GM23338 (cell line): ENCODE measurements around the gene DPT. TPM values are rescaled to one million over a fixed set of nuclear protein-coding genes. Genes with fewer than 3 reads are reported as not detected.

ENCODE experiments used
- ATAC-seq: fragments of 200-7000 bp; cut with Tn5 transposase; 3 replicates; pipeline ENCODE4 v1.9.1; 2020
- DNase-seq: peaks from one replicate; pipeline ENCODE4 v3.0.0-alpha.2; 2015; ENCODE audit warnings: low spot score
- H2AFZ ChIP-seq: fragments of 200-600 bp; sonication (generic); 2 replicates; pipeline ENCODE4 v1.8.0; 2016; ENCODE audit warnings: antibody characterized with exemption, mild to moderate bottlenecking, moderate library complexity
- H3F3A ChIP-seq: fragments of 200-600 bp; sonication (generic); replicated peaks from 2 replicates; pipeline ENCODE4 v1.8.0; 2017; ENCODE audit warnings: antibody characterized with exemption, mixed run types, low read depth
- H3K27ac ChIP-seq: fragments of 200-600 bp; sonication (generic); 2 replicates; pipeline ENCODE4 v1.6.1; 2016; ENCODE audit warnings: low read depth
- H3K27me3 ChIP-seq: fragments of 200-600 bp; sonication (generic); 2 replicates; pipeline ENCODE4 v1.8.0; 2016; ENCODE audit warnings: mild to moderate bottlenecking, mixed run types, moderate library complexity; ENCODE audit not compliant: insufficient read depth
- H3K36me3 ChIP-seq: fragments of 200-600 bp; sonication (generic); 2 replicates; pipeline ENCODE4 v1.8.0; 2016; ENCODE audit warnings: mild to moderate bottlenecking; ENCODE audit not compliant: insufficient read depth
- H3K4me1 ChIP-seq: fragments of 200-600 bp; sonication (generic); 2 replicates; pipeline ENCODE4 v1.8.0; 2016; ENCODE audit warnings: mild to moderate bottlenecking, moderate library complexity; ENCODE audit not compliant: insufficient read depth
- H3K4me2 ChIP-seq: fragments of 200-600 bp; sonication (generic); 2 replicates; pipeline ENCODE4 v1.7.1; 2017; ENCODE audit warnings: mixed run types
- H3K4me3 ChIP-seq: fragments of 200-600 bp; sonication (generic); 2 replicates; pipeline ENCODE4 v1.6.1; 2016; ENCODE audit warnings: mixed run types
- H3K79me2 ChIP-seq: fragments of 200-600 bp; sonication (generic); replicated peaks from 2 replicates; pipeline ENCODE4 v1.8.0; 2017; ENCODE audit warnings: mild to moderate bottlenecking; ENCODE audit not compliant: insufficient read depth
- H3K9me2 ChIP-seq: fragments of 200-600 bp; sonication (generic); 2 replicates; pipeline ENCODE4 v1.8.0; 2017; ENCODE audit not compliant: insufficient read depth
- H4K20me1 ChIP-seq: fragments of 200-600 bp; sonication (generic); replicated peaks from 2 replicates; pipeline ENCODE4 v1.8.0; 2017; ENCODE audit warnings: mild to moderate bottlenecking; ENCODE audit not compliant: insufficient read depth
- H3K27ac Mint-ChIP-seq: 2 replicates; pipeline ENCODE4 v1.8.0; 2020; ENCODE audit warnings: inconsistent platforms, mild to moderate bottlenecking, moderate library complexity, mixed read lengths
- H3K27me3 Mint-ChIP-seq: 3 replicates; pipeline ENCODE4 v1.8.0; 2022; ENCODE audit warnings: low read depth, mild to moderate bottlenecking, moderate library complexity, mixed read lengths, inconsistent platforms; ENCODE audit not compliant: insufficient read depth, poor library complexity
- H3K36me3 Mint-ChIP-seq: 3 replicates; pipeline ENCODE4 v1.8.0; 2021; ENCODE audit warnings: low read depth, mild to moderate bottlenecking, inconsistent platforms, moderate library complexity, mixed read lengths
- H3K4me1 Mint-ChIP-seq: 3 replicates; pipeline ENCODE4 v1.8.0; 2020; ENCODE audit warnings: mild to moderate bottlenecking, inconsistent platforms, mixed read lengths
- H3K4me3 Mint-ChIP-seq: 3 replicates; pipeline ENCODE4 v1.8.0; 2021; ENCODE audit warnings: moderate library complexity, mild to moderate bottlenecking, inconsistent platforms, mixed read lengths
- H3K9me3 Mint-ChIP-seq: 3 replicates; pipeline ENCODE4 v1.8.0; 2020; ENCODE audit warnings: moderate library complexity, mild to moderate bottlenecking, inconsistent platforms, mixed read lengths
- CREB1 ChIP-seq: fragments of 250-450 bp; sonication (Bioruptor Pico); IDR thresholded peaks from 2 replicates; pipeline ENCODE4 v1.5.0; 2020; ENCODE audit warnings: low read depth, mild to moderate bottlenecking, moderate library complexity
- ETS1 ChIP-seq: IDR thresholded peaks from 2 replicates; pipeline ENCODE4 v1.6.1; 2016; ENCODE audit warnings: antibody characterized with exemption
- EZH2 ChIP-seq: fragments of 200-600 bp; sonication (generic); IDR thresholded peaks from one replicate; pipeline ENCODE4 v1.8.0; 2017; ENCODE audit warnings: antibody characterized with exemption, mild to moderate bottlenecking, low read depth; ENCODE audit not compliant: unreplicated experiment
- EZH2phosphoT487 ChIP-seq: fragments of 200-600 bp; sonication (generic); IDR thresholded peaks from one replicate; pipeline ENCODE4 v1.8.1; 2018; ENCODE audit warnings: antibody characterized with exemption; ENCODE audit not compliant: unreplicated experiment
- JUNB ChIP-seq: IDR thresholded peaks from one replicate; pipeline ENCODE4 v1.6.1; 2016; ENCODE audit warnings: antibody characterized with exemption; ENCODE audit not compliant: unreplicated experiment
- NANOG ChIP-seq: IDR thresholded peaks from 2 replicates; pipeline ENCODE4 v1.6.1; 2016; ENCODE audit warnings: antibody characterized with exemption, borderline replicate concordance
- POLR2AphosphoS5 ChIP-seq: IDR thresholded peaks from 2 replicates; pipeline ENCODE4 v1.6.1; 2016; ENCODE audit warnings: antibody characterized with exemption, low read depth
- REST ChIP-seq: IDR thresholded peaks from one replicate; pipeline ENCODE4 v1.6.1; 2018; ENCODE audit warnings: antibody characterized with exemption; ENCODE audit not compliant: unreplicated experiment
- STAT1 ChIP-seq: IDR thresholded peaks from one replicate; pipeline ENCODE4 v1.6.1; 2016; ENCODE audit warnings: antibody characterized with exemption; ENCODE audit not compliant: unreplicated experiment
- ZNF114 ChIP-seq: fragments of 250-450 bp; sonication (Bioruptor Pico); IDR thresholded peaks from 2 replicates; pipeline ENCODE4 v1.5.0; 2020; ENCODE audit warnings: mild to moderate bottlenecking, moderate library complexity
- ZNF331 ChIP-seq: fragments of 250-450 bp; sonication (Bioruptor Pico); IDR thresholded peaks from 2 replicates; pipeline ENCODE4 v1.5.0; 2020; ENCODE audit warnings: low read depth, mild to moderate bottlenecking, moderate library complexity
- polyA plus RNA-seq: library from polyadenylated mRNA; unstranded; fragments of >200 nt; fragmentation: Nextera tagmentation; extraction: Ambion mirVana; gene quantifications from 2 replicates; pipeline ENCODE4 v1.2.1, GENCODE V29; 2016
- total RNA-seq: library from RNA; depleted of rRNA; stranded (reverse); fragments of >200 nt; shearing (Covaris generic); gene quantifications from 2 replicates; pipeline ENCODE4 v1.2.3, GENCODE V29; 2014
- TF ChIP-seq, protein P1 (sequence below): fragments of 250-450 bp; sonication (Bioruptor Pico); IDR thresholded peaks from 2 replicates; pipeline ENCODE4 v1.5.0; 2020; ENCODE audit warnings: mild to moderate bottlenecking, moderate library complexity
- TF ChIP-seq, protein P2 (sequence below), 2 experiments: fragments of 200-600 bp in 1 of 2; sonication (generic) in 1 of 2; conservative IDR thresholded peaks; 2 replicates each; pipeline versions ENCODE4 v1.5.1 to v1.6.1; 2016 to 2017; ENCODE audit warnings: antibody characterized with exemption in 2 of 2, low read depth in 2 of 2, mild to moderate bottlenecking in 2 of 2, moderate library complexity in 1 of 2

DPT gene
- total and polyA plus RNA-seq, 2 experiments from 2014 or later: not detected

DNA sequence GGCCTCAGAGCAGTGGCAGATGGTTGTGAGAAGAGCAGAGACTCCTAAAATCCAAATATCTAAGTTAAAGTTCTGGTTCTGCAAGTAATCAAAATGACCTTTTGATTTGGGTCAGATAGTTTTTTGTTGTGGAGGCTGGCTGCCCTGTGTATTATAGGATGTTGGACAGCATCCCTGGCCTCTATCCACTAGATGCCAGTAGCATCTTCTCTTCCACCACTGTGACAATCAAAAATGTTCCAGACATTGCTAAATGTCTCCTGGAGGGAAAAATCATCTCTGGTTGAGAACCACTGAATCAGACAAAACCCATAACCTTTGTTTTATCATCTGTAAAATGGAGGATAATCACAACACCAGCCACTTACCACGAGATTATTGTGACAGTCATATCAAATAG lies 5.9 kb upstream of the DPT start:
- DNase-seq (no peak), ATAC-seq (no peak)
- Mint-ChIP-seq H3K9me3 (no peaks in the 10 kb centered on the region), H3K36me3 (no peaks in the 10 kb centered on the region), H3K4me3 (no peak overlapping the region), H3K4me1 (no peaks in the 10 kb centered on the region), H3K27ac (no peak overlapping the region), H3K27me3 (peaks cover 1% of the 10 kb centered on the region)
- Histone ChIP-seq H4K20me1 (no peaks in the 10 kb centered on the region), H3K36me3 (no peaks in the 10 kb centered on the region), H3K4me2 (no peak overlapping the region), H3K4me1 (no peaks in the 10 kb centered on the region), H3K79me2 (no peaks in the 10 kb centered on the region), H3K9me2 (no peaks in the 10 kb centered on the region), H2AFZ (no peak overlapping the region), H3K27me3 (no peaks in the 10 kb centered on the region), H3K4me3 (no peak overlapping the region), H3K27ac (no peak overlapping the region), H3F3A (no peaks in the 10 kb centered on the region)
- TF ChIP-seq NANOG (no peak), ZNF331 (CRISPR knock-in tag) (no peak), ZNF114 (CRISPR knock-in tag) (no peak), EZH2 (no peak), POLR2AphosphoS5 (no peak), CREB1 (CRISPR knock-in tag) (no peak), REST (no peak), STAT1 (no peak), EZH2phosphoT487 (no peak), ETS1 (no peak), JUNB (no peak)
- TF ChIP-seq, protein P1, sequence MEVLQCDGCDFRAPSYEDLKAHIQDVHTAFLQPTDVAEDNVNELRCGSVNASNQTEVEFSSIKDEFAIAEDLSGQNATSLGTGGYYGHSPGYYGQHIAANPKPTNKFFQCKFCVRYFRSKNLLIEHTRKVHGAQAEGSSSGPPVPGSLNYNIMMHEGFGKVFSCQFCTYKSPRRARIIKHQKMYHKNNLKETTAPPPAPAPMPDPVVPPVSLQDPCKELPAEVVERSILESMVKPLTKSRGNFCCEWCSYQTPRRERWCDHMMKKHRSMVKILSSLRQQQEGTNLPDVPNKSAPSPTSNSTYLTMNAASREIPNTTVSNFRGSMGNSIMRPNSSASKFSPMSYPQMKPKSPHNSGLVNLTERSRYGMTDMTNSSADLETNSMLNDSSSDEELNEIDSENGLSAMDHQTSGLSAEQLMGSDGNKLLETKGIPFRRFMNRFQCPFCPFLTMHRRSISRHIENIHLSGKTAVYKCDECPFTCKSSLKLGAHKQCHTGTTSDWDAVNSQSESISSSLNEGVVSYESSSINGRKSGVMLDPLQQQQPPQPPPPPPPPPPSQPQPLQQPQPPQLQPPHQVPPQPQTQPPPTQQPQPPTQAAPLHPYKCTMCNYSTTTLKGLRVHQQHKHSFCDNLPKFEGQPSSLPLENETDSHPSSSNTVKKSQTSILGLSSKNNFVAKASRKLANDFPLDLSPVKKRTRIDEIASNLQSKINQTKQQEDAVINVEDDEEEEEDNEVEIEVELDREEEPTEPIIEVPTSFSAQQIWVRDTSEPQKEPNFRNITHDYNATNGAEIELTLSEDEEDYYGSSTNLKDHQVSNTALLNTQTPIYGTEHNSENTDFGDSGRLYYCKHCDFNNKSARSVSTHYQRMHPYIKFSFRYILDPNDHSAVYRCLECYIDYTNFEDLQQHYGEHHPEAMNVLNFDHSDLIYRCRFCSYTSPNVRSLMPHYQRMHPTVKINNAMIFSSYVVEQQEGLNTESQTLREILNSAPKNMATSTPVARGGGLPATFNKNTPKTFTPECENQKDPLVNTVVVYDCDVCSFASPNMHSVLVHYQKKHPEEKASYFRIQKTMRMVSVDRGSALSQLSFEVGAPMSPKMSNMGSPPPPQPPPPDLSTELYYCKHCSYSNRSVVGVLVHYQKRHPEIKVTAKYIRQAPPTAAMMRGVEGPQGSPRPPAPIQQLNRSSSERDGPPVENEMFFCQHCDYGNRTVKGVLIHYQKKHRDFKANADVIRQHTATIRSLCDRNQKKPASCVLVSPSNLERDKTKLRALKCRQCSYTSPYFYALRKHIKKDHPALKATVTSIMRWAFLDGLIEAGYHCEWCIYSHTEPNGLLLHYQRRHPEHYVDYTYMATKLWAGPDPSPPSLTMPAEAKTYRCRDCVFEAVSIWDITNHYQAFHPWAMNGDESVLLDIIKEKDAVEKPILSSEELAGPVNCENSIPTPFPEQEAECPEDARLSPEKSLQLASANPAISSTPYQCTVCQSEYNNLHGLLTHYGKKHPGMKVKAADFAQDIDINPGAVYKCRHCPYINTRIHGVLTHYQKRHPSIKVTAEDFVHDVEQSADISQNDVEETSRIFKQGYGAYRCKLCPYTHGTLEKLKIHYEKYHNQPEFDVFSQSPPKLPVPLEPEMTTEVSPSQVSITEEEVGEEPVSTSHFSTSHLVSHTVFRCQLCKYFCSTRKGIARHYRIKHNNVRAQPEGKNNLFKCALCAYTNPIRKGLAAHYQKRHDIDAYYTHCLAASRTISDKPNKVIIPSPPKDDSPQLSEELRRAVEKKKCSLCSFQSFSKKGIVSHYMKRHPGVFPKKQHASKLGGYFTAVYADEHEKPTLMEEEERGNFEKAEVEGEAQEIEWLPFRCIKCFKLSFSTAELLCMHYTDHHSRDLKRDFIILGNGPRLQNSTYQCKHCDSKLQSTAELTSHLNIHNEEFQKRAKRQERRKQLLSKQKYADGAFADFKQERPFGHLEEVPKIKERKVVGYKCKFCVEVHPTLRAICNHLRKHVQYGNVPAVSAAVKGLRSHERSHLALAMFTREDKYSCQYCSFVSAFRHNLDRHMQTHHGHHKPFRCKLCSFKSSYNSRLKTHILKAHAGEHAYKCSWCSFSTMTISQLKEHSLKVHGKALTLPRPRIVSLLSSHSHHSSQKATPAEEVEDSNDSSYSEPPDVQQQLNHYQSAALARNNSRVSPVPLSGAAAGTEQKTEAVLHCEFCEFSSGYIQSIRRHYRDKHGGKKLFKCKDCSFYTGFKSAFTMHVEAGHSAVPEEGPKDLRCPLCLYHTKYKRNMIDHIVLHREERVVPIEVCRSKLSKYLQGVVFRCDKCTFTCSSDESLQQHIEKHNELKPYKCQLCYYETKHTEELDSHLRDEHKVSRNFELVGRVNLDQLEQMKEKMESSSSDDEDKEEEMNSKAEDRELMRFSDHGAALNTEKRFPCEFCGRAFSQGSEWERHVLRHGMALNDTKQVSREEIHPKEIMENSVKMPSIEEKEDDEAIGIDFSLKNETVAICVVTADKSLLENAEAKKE (CRISPR knock-in tag): no peak
- TF ChIP-seq, protein P2, sequence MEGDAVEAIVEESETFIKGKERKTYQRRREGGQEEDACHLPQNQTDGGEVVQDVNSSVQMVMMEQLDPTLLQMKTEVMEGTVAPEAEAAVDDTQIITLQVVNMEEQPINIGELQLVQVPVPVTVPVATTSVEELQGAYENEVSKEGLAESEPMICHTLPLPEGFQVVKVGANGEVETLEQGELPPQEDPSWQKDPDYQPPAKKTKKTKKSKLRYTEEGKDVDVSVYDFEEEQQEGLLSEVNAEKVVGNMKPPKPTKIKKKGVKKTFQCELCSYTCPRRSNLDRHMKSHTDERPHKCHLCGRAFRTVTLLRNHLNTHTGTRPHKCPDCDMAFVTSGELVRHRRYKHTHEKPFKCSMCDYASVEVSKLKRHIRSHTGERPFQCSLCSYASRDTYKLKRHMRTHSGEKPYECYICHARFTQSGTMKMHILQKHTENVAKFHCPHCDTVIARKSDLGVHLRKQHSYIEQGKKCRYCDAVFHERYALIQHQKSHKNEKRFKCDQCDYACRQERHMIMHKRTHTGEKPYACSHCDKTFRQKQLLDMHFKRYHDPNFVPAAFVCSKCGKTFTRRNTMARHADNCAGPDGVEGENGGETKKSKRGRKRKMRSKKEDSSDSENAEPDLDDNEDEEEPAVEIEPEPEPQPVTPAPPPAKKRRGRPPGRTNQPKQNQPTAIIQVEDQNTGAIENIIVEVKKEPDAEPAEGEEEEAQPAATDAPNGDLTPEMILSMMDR (conservative IDR thresholded peaks at IDR 0.05; ENCODE audit: low read depth in 2 of 2): no peak
